HL-60 (cell line): ENCODE measurements around the gene TBCD.
"Not testable (repeated sequence)": the region's sequence is repeated elsewhere in the genome, so short reads cannot be mapped to it uniquely, and the experiment has no call there.

Experiments used
- DNase-seq, 2 experiments: peaks; one replicate each; pipeline ENCODE4 v3.0.0-alpha.2; 2010 to 2020; ENCODE audit warnings: low read depth in 1 of 2, low spot score in 1 of 2
- H3K27ac ChIP-seq: fragments of 250-450 bp; sonication (Bioruptor Pico); replicated peaks from 2 replicates; pipeline ENCODE4 v1.5.1; 2020; ENCODE audit warnings: mild to moderate bottlenecking, moderate library complexity
- H3K27me3 ChIP-seq: fragments of 250-450 bp; sonication (Bioruptor Pico); 2 replicates; pipeline ENCODE4 v1.5.1; 2021; ENCODE audit warnings: mild to moderate bottlenecking, moderate library complexity; ENCODE audit not compliant: insufficient read depth, poor library complexity, severe bottlenecking
- H3K4me3 ChIP-seq: replicated peaks from 2 replicates; pipeline ENCODE4 v1.5.1; 2011; ENCODE audit warnings: mild to moderate bottlenecking, control low read depth, low read length; ENCODE audit not compliant: insufficient read depth
- CTCF ChIP-seq: IDR thresholded peaks from one replicate; pipeline ENCODE4 v1.5.1; 2011; ENCODE audit warnings: low read length, control low read depth, inconsistent platforms; ENCODE audit not compliant: insufficient read depth
- GABPA ChIP-seq: IDR thresholded peaks from 2 replicates; pipeline ENCODE4 v1.6.1; 2012; ENCODE audit warnings: low read depth
- POLR2AphosphoS5 ChIP-seq: IDR thresholded peaks from 2 replicates; pipeline ENCODE4 v1.6.1; 2012; ENCODE audit warnings: low read depth
- REST ChIP-seq: IDR thresholded peaks from 2 replicates; pipeline ENCODE4 v1.6.1; 2012; ENCODE audit warnings: low read depth; ENCODE audit not compliant: insufficient replicate concordance
- SPI1 ChIP-seq: IDR thresholded peaks from 2 replicates; pipeline ENCODE4 v1.6.1; 2012; ENCODE audit warnings: low read depth, mild to moderate bottlenecking, borderline replicate concordance

The TBCD gene

GRCh38 chr17:82743344-82744219 lies 8.3 kb upstream of the TBCD start:
- Histone ChIP-seq H3K27ac (no peak overlapping the region), H3K27me3 (no peaks in the 10 kb centered on the region), H3K4me3 (no peak overlapping the region)
- no peak for TF ChIP-seq REST
- no peak for DNase-seq

GRCh38 chr17:82744736-82745135 lies 7.1 kb upstream of the TBCD start:
- not testable (repeated sequence) for H3K27ac ChIP-seq, H3K4me3 ChIP-seq, H3K27me3 ChIP-seq, DNase-seq

DNA sequence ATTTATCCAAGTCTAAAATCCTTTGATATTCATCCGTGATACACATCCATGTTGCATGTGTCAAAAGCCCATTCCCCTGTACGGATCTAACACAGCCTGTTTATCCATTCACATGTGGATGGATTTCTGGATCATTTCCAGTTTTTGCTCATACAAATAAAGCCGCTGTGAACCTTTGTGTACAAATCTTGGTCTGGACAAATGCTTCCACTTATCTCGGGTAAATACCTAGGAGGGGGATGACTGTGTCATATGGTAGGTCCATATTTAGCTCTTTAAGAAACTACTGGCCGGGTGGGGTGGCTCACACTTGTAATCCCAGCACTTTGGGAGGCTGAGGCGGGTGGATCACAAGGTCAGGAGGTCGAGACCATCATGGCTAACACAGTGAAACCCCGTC lies 6.3 kb upstream of the TBCD start:
- Histone ChIP-seq H3K27me3 (no peaks in the 10 kb centered on the region), H3K4me3 (no peak overlapping the region)
- no peak for DNase-seq

GRCh38 chr17:82748756-82749155 lies 3.1 kb upstream of the TBCD start:
- H3K27ac ChIP-seq = no peak overlapping the region
- no peak for TF ChIP-seq REST
- TF ChIP-seq CTCF = no peak
- no peak for TF ChIP-seq POLR2AphosphoS5
- TF ChIP-seq SPI1 = no peak
- no peak for TF ChIP-seq GABPA
- H3K4me3 ChIP-seq = no peak overlapping the region
- no peak for DNase-seq
- H3K27me3 ChIP-seq = no peaks in the 10 kb centered on the region

More for the DNA sequence above, 6.3 kb upstream of the TBCD start:
- TF ChIP-seq GABPA (no peak), REST (no peak), CTCF (no peak), POLR2AphosphoS5 (no peak), SPI1 (no peak)
- H3K27ac ChIP-seq = no peak overlapping the region
